PC-3 (cell line): ENCODE data around the gene DEFB123.

Experiments used
- CTCF ChIP-seq: fragments of 300-600 bp; sonication (generic); conservative IDR thresholded peaks from 2 replicates; pipeline ENCODE4 v1.5.1; 2017; ENCODE audit warnings: antibody characterized with exemption, low read depth, mild to moderate bottlenecking, low read length
- EZH2phosphoT487 ChIP-seq: fragments of 300-600 bp; sonication (generic); IDR thresholded peaks from 2 replicates; pipeline ENCODE4 v1.6.1; 2018; ENCODE audit warnings: mild to moderate bottlenecking, antibody characterized with exemption, low read length, borderline replicate concordance

- no peak for TF ChIP-seq CTCF
- TF ChIP-seq EZH2phosphoT487, result no peak
Measured at GRCh38 chr20:31475472-31476293, 35.3 kb downstream of the DEFB123 start.
